ENCODE results near the gene DCUN1D3. TPM values are rescaled to one million over a fixed set of nuclear protein-coding genes. Genes with fewer than 3 reads are reported as not detected.

DCUN1D3 gene
- total and polyA plus RNA-seq, 7 donors: 3.0 to 21.6 (median 10.8) TPM

DNA sequence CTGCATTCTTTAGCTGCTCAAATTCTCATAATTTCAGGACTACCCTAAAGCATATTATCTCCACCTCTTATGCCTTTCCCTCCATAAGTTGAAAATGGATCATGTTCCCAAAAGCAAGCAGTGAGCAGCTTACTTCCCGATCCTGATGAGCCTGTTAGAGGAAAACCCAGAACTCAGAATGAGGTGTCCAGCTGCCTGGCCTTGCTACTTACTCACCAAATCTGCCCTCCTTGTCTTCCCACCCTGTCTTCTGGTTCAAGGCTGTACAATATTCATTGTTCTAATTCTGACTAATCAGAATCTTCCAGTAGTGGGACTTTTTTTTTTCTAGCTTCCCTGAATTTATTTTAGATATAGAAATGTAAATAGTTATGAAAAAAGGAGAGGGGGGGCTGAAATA, 11.2 kb upstream of the DCUN1D3 start:
- TF ChIP-seq, protein P1, sequence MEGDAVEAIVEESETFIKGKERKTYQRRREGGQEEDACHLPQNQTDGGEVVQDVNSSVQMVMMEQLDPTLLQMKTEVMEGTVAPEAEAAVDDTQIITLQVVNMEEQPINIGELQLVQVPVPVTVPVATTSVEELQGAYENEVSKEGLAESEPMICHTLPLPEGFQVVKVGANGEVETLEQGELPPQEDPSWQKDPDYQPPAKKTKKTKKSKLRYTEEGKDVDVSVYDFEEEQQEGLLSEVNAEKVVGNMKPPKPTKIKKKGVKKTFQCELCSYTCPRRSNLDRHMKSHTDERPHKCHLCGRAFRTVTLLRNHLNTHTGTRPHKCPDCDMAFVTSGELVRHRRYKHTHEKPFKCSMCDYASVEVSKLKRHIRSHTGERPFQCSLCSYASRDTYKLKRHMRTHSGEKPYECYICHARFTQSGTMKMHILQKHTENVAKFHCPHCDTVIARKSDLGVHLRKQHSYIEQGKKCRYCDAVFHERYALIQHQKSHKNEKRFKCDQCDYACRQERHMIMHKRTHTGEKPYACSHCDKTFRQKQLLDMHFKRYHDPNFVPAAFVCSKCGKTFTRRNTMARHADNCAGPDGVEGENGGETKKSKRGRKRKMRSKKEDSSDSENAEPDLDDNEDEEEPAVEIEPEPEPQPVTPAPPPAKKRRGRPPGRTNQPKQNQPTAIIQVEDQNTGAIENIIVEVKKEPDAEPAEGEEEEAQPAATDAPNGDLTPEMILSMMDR (IDR thresholded peaks at IDR 0.05): no peak
- TF ChIP-seq POLR2AphosphoS5 (IDR thresholded peaks at IDR 0.05) (no peak), EP300 (IDR thresholded peaks at IDR 0.05) (no peak), POLR2A (IDR thresholded peaks at IDR 0.05) (no peak)
- DNase-seq: no peak
- H3K4me3 ChIP-seq: no peak overlapping the region
- peak overlapping the region; percentile 51 to 98 (median 64) for H3K27ac ChIP-seq
- no peaks in the 10 kb centered on the region for H3K36me3 ChIP-seq
- no peaks in the 10 kb centered on the region for H3K27me3 ChIP-seq
- intact Hi-C loops (cut with DNase I): loop anchor here (10.0 kb wide), 1 partner anchor 173 kb away; no protein-coding TSS in a partner anchor
- 67 to 69% methylated on average over 1 of the region's 1 CpG for whole genome bisulfite sequencing, 2 donors
- no peaks in the 10 kb centered on the region for H3K9me3 ChIP-seq
- peaks cover 0 to 59% (median 25%) of the 10 kb centered on the region in 4 donors for H3K4me1 ChIP-seq

DNA sequence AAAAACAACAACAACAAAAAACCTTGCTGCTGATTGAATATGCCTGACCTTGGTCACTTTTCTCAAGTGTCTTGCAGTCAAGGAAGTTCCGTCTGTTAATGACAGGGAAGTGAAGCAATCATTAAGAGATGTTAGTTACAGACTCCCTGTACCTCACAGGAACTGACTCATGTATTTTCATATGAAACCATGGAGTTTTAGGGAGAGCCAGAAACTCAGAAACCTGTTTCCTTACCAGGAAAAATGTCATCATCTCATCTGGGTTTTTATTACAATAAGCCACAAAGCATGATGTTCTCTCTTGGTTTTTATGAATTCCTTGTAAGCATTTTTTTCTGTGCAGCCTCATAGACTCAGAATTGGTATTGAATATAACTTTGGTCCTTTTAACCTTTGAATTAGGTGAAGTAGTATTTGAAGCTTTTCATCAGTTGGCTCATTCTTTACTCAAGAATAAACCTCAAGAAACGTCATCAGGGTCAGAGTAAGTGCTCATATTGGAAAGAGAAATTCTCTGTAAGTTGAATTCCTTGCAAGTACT, 10.7 kb upstream of the DCUN1D3 start:
- Histone ChIP-seq H3K4me3 (no peak overlapping the region), H3K9me3 (no peaks in the 10 kb centered on the region), H3K27ac (peak overlapping the region; percentile 51 to 98 (median 64)), H3K36me3 (no peaks in the 10 kb centered on the region), H3K4me1 (peaks cover 0 to 64% (median 30%) of the 10 kb centered on the region in 4 donors), H3K27me3 (no peaks in the 10 kb centered on the region)
- 36 to 44% methylated on average over 2 of the region's 2 CpGs for WGBS, 2 donors
- intact Hi-C loops (cut with DNase I): loop anchor here (10.0 kb wide), 1 partner anchor 174 kb away; no protein-coding TSS in a partner anchor
- TF ChIP-seq POLR2AphosphoS5 (IDR thresholded peaks at IDR 0.05): peak in 3 of 4 donors; percentile 39 to 79 (median 53)
- TF ChIP-seq, protein P1 (IDR thresholded peaks at IDR 0.05): no peak
- TF ChIP-seq EP300 (IDR thresholded peaks at IDR 0.05): peak in 1 of 4 donors; percentile 41
- DNase-seq: no peak

DNA sequence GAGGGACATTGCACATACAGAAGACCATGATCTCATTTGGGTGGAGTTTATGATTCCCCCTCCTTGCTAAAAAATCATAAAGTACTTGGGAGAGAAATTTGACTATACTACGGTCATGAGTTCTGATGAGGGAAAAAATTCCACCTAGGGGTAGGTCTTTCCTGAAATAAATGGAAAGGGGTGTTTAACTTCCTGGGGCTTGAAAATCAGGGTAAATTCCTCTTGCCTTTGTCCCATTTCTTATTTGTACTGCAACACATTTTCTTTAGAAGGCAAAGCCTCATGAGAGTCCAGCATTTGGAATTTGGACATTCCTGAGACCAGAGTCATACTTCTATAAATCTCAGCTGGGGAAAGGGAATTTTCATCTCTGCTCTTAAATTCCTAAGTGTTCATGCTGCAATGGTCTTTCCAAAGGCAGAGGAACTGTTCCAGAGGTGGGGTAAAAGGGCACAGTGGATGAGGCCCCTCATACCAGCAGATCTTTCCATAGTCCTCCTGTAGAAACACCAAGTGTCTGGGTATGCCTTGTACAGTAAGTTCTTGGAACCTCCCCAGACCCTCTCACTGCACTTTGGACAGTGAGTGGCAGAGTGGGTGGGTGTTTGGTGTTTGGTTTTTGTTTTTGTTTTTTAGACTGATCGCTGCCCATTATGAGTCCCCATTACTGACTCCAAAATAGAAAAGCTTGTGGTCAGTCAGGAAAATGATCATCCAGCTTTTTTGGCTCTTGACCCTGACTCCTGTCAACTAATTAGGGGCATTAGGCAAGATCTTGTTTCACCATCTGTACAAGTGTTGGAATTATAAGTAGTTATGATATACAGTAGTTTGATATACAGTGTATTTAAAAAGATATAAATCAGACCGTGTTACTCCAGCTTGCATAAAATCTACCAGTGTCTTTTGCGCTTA, 6.4 kb upstream of the DCUN1D3 start:
- no peaks in the 10 kb centered on the region for H3K9me3 ChIP-seq
- no peak overlapping the region for H3K4me3 ChIP-seq
- intact Hi-C loops (cut with DNase I): loop anchor here (10.0 kb wide), 1 partner anchor 102 kb away; the partner anchor contains the start of genes ERI2 and REXO5
- H3K27me3 ChIP-seq: no peaks in the 10 kb centered on the region
- H3K36me3 ChIP-seq: no peaks in the 10 kb centered on the region
- DNase-seq: no peak
- TF ChIP-seq EP300 (IDR thresholded peaks at IDR 0.05) (peak in 1 of 4 donors; percentile 9), POLR2A (IDR thresholded peaks at IDR 0.05) (no peak), POLR2AphosphoS5 (IDR thresholded peaks at IDR 0.05) (peak in 3 of 4 donors; percentile 5 to 50 (median 11))
- peak overlapping the region; percentile 75 to 99 (median 97) for H3K27ac ChIP-seq
- peaks cover 0 to 86% (median 64%) of the 10 kb centered on the region in 4 donors for H3K4me1 ChIP-seq
- WGBS, 2 donors: 73 to 86% methylated on average over 4 of the region's 4 CpGs

DNA sequence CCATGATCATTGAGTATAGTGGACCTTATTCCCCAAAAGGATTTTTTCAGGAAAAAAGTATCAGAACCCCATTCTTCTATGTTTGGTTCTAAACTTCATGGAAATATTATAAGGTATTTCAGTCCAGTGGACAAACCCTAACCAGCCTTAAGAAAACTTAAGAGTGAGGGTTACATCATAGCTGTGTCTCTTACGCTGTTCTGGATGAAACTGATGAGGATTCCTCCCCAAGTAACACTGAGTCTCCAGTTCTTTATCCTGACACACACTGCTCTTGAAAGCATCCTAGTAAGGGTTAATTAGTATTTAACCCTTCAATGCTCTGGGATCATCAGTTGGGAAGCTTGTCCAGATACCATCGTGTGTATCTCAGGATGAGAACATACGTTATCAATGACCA, 5.4 kb upstream of the DCUN1D3 start:
- Histone ChIP-seq H3K36me3 (no peaks in the 10 kb centered on the region), H3K9me3 (no peaks in the 10 kb centered on the region), H3K4me3 (no peak overlapping the region), H3K27ac (peak overlapping the region; percentile 75 to 99 (median 97)), H3K27me3 (no peaks in the 10 kb centered on the region), H3K4me1 (peaks cover 0 to 81% (median 65%) of the 10 kb centered on the region in 4 donors)
- intact Hi-C loops (cut with DNase I): loop anchor here (10.0 kb wide), 1 partner anchor 101 kb away; the partner anchor contains the start of genes ERI2 and REXO5
- no peak for DNase-seq
- 81 to 89% methylated on average over 3 of the region's 3 CpGs for WGBS, 2 donors
- TF ChIP-seq, protein P1 (IDR thresholded peaks at IDR 0.05): no peak
- TF ChIP-seq POLR2A (IDR thresholded peaks at IDR 0.05) (no peak), POLR2AphosphoS5 (IDR thresholded peaks at IDR 0.05) (no peak), EP300 (IDR thresholded peaks at IDR 0.05) (no peak)
